ENCODE measurements around the gene ACTR1A.

DNA sequence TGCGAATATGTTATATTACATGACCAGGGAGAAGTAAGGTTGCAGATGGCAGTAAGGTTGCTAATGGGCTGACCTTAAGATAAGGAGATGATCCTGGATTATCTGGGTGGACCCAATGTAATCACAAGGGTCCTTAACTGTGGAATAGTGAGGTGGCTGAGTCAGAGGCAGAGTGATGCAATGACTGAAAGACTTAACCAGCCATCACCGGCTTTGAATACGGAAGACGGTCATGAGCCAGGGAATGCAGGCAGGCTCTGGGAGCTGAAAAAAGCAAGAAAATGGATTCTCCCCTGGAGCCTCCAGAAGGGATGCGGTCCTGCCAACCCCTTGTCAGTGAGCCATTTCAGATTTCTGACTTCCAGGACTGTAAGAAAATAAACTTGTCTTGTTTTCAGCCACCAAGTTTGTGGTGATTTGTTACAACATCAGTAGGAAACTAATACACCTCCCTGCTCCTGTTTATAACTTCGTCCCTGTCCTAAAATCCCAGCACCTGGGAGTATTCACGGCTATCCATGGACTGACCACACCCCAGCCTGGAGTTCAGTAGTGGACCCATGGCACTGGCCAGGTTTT, 46.5 kb downstream of the ACTR1A start:
- TF ChIP-seq EZH2 (optimal IDR thresholded peaks at IDR 0.05; ENCODE audit: low read depth, low read length) = no peak
- TF ChIP-seq, protein P1, sequence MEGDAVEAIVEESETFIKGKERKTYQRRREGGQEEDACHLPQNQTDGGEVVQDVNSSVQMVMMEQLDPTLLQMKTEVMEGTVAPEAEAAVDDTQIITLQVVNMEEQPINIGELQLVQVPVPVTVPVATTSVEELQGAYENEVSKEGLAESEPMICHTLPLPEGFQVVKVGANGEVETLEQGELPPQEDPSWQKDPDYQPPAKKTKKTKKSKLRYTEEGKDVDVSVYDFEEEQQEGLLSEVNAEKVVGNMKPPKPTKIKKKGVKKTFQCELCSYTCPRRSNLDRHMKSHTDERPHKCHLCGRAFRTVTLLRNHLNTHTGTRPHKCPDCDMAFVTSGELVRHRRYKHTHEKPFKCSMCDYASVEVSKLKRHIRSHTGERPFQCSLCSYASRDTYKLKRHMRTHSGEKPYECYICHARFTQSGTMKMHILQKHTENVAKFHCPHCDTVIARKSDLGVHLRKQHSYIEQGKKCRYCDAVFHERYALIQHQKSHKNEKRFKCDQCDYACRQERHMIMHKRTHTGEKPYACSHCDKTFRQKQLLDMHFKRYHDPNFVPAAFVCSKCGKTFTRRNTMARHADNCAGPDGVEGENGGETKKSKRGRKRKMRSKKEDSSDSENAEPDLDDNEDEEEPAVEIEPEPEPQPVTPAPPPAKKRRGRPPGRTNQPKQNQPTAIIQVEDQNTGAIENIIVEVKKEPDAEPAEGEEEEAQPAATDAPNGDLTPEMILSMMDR (IDR thresholded peaks at IDR 0.05; ENCODE audit: low read length) = no peak
- no peak for TF ChIP-seq EZH2phosphoT487 (IDR thresholded peaks at IDR 0.05; ENCODE audit: low read length)

Measured in MM.1S (cell line).